Measurements from ENCODE around the gene C2orf49.

Gene C2orf49

GRCh38 chr2:105337122-105338019 is at the start of gene C2orf49:
Gene C2orf49 (plus strand): TSS chr2:105337540. CDS start chr2:105337588, 48 bp downstream.
- peak; percentile 94 for DNase-seq (ENCODE audit: low read depth, low spot score)

DNA sequence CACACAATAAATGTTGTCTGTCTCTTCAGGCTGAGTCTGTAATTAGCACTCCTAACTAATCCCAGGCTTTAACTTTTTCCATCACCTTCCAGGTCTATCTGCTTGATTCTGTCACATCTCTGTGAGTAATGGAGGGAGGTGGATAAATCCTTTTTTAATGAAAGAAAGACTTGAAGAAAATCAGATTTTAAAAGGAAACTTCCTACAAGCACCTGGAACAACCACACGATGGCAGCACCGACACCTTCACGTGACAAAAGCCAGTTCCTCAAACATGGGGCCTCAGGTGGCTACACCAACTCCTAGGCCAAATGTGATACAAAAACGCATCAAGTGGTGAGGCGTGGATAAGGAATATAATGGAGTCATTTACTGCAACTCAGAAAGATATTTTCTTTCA is 49.6 kb upstream of the C2orf49 start:
- peak; percentile 47 for DNase-seq (ENCODE audit: low read depth, low spot score)

- no peak for DNase-seq (ENCODE audit: low read depth, low spot score)
These were observed 49.2 kb upstream of the C2orf49 start for GRCh38 chr2:105288133-105288532.

DNA sequence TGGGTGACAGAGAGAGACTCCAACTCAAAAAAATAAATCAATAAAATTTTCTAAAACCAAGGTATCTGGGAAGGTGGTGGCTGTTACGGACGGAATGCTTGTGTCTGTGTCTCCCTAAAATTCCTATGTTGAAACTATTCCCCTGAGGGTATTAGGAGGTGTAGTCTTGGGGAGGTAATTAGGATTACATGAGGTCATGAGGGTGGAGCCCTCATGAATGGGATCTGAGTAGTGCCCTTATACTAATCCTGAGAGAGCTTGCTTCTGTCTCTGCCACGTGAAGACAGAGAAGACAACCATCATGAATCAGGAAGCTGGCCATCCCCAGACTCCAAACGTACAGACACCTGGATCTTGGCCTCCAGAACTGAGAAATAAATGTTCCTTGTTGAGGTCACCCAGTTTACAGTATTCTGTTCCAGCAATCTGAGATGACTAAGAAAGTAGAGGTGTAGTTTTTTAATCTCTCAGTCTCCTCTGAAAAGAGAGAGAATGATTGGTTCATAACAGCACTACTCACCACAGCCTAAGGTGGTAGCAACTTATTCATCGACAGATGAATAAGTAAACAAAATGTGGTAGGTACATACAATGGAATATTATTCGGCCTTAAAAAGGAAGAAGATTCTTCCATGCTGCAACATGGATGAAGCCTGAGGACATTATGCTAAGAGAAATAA is 46.2 kb upstream of the C2orf49 start:
- DNase-seq (ENCODE audit: low read depth, low spot score), result no peak

DNA sequence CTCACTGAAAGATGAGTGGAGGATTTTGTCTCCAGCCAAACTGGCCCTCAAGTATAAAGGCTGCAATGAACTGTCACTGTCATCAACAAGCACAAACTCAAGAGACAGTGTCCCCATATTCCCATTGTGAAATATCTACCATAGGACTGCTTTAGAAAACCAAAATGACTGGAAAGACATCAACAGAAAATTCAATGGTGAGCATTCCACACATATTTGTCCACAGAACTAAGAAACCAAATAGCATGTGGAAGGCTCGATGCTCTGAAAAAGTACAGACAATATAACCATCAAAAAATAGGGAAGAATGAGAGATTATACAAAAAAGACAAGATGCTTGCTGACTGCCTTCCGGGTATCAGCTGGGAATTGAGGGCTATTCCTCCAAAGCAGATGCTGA is 45.4 kb upstream of the C2orf49 start:
- no peak for DNase-seq (ENCODE audit: low read depth, low spot score)

GRCh38 chr2:105294046-105294445 is 43.3 kb upstream of the C2orf49 start:
- peak; percentile 52 for DNase-seq (ENCODE audit: low read depth, low spot score)

DNA sequence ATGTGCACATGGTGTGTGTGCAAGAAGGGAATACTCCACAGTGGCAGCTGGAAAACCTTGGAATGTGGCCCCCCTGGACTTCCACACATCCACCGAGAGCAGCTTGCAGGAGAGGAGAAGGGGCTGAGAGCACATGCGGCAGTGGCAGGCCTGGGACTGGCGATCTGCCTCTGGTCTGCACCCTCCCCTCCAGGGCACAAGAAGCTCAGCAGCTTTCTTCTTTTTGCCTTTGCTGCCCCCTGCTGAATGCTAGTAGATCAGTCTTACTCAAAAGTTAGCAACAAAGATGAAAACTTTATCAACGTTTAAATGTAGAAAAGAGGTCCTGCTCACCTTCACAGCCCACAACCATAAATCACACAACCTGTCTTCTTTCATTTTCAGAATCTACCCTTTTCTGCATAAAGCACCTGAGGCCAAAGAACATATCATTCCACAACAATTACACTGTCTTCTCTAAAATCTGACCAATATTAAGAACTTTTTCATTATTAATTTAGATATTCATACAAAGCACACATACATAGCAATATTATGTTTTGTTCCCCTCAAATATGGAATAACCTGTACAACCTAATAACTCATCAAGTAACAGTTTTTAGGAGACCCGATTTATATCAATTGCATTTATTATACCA is 42.4 kb upstream of the C2orf49 start:
- peak; percentile 82 for DNase-seq (ENCODE audit: low read depth, low spot score)

GRCh38 chr2:105296017-105296611 is 41.2 kb upstream of the C2orf49 start:
- no peak for DNase-seq (ENCODE audit: low read depth, low spot score)

GRCh38 chr2:105297216-105297615 is 40.1 kb upstream of the C2orf49 start:
- no peak for DNase-seq (ENCODE audit: low read depth, low spot score)

DNA sequence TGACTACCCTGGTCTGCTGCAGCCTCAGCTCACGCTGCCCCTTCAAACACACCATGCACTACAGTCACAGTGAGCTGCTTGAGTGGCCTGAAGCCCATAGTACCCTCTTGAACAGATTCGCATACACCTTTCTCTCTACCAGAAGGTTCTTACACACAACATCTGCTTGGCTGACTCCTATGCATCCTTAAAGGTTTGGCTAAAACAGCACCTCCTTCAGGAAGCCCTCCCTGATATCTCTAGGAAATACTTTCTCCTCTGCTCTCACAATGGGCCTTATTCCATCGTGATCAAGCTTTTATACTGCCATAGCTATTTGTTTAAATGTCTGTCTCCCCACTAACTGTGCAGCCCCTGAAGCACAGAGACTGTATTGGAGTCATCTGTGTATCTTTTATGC is 39.3 kb upstream of the C2orf49 start:
- DNase-seq (ENCODE audit: low read depth, low spot score), result no peak

- peak; percentile 44 for DNase-seq (ENCODE audit: low read depth, low spot score)
These were observed 38.0 kb upstream of the C2orf49 start for GRCh38 chr2:105299290-105299689.

- DNase-seq (ENCODE audit: low read depth, low spot score), result no peak
These were observed 35.7 kb upstream of the C2orf49 start for GRCh38 chr2:105301646-105302045.

- no peak for DNase-seq (ENCODE audit: low read depth, low spot score)
These were observed 30.2 kb upstream of the C2orf49 start for GRCh38 chr2:105307146-105307545.

DNA sequence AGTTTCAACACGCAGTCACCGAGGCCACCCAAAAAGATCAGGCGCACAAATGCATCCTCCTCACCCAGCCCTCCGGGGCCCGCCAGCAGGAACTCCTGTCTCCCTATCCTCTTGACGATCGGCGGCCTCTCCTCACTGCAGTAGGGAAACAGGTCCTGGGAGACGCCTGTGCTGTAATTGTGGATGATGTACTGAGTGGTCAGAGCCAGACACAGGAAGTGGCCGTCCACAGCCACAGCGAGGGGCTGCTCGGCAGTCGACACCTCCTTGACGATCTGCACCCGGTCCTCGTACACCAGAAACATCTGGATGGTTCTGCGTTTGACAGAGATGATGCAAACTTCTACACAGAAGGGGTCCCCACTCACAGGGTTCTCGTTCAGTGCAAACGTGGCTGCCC is 29.8 kb upstream of the C2orf49 start:
- no peak for DNase-seq (ENCODE audit: low read depth, low spot score)

- no peak for DNase-seq (ENCODE audit: low read depth, low spot score)
These were observed 29.4 kb upstream of the C2orf49 start for GRCh38 chr2:105307962-105308361.

DNA sequence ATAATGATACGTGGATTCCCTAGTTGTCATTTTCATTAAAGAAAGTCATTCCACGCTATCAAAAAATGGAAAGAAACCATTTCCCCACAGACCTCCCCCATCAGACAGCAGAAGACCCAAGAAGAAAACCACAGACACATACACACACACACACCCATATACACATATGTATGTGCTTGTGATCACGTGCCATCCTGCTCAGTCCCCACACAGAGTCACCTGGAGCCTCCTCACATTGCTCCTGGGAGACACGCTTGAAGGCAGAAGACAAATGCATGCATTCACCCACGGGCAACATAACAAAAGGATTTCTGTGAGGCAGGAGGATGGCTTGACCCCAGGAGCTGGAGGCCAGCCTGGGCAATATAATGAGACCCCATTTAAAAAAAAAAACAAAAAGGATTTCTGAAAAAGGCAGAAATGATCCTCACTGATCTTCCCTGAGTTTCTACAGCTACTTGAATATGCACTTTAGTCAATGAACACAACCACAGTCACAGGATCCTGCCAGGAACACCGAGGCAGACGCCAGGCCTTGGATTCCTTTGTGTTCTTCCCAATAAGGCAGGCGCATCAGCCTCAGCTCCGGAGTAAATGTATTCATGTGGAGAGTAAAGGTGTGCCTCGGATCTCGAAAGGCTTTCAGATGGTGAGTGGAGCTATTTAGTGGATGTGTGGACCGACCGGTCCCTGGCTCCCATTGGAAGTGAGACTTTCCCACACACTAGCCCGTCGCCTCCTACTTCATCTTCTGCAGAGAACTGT is 28.8 kb upstream of the C2orf49 start:
- DNase-seq (ENCODE audit: low read depth, low spot score), result no peak

DNA sequence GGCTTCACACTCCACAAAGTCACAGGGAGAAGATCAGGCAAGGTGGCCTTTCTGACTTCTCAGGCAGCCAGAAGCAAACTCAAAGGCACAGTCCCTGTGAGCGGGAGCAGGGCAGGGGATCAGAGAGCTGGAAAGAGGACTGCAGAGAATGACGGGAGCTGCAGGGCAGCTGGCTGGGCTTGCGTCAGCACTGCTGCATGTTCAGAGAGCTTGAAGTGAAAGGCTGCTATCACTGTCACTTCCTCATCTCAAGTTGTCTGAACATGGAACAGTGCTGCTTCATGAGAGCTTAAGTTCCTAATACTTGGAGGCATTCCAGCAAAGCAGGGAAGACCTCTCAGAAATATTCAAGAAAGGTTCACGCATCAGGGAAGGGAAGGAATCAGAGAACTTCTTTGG is 28.2 kb upstream of the C2orf49 start:
- no peak for DNase-seq (ENCODE audit: low read depth, low spot score)

DNA sequence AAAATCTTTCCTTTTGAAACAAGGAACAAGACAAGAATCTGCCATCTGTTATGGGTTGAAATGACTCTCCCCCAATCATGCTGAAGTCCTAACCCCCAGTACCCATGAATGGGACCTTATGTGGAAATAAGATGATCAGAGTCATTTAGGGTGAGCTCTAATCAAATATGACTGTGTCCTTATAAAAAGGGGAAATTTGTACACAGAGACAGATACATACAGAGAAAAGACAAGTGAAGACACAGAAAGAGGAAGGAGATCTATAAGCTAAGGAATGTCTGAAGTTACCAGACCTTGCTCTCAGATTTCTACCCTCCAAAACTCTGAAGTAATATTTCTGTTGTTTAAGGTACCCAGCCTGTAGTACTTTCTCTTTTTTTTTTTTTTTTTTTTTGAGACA is 23.5 kb upstream of the C2orf49 start:
- no peak for DNase-seq (ENCODE audit: low read depth, low spot score)

DNA sequence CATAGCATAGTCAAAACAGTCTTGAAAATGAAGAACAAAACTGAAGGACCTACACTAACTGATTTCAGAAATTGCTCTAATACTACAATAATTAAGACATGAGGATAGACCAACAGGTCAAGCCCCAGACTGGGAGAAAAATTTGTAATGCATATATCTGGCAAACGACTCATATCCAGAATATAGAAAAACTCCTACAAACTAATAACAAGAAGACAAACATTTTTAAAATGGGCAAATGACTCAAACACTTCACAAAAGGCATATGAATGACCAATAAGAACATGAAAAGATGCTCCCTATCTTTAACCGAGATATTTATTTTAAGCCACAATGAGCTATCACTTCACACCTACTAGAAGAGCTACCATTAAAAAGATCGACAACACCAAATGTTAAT is 22.0 kb upstream of the C2orf49 start:
- DNase-seq (ENCODE audit: low read depth, low spot score), result no peak

GRCh38 chr2:105317937-105318336 is 19.4 kb upstream of the C2orf49 start:
- DNase-seq (ENCODE audit: low read depth, low spot score), result no peak

DNA sequence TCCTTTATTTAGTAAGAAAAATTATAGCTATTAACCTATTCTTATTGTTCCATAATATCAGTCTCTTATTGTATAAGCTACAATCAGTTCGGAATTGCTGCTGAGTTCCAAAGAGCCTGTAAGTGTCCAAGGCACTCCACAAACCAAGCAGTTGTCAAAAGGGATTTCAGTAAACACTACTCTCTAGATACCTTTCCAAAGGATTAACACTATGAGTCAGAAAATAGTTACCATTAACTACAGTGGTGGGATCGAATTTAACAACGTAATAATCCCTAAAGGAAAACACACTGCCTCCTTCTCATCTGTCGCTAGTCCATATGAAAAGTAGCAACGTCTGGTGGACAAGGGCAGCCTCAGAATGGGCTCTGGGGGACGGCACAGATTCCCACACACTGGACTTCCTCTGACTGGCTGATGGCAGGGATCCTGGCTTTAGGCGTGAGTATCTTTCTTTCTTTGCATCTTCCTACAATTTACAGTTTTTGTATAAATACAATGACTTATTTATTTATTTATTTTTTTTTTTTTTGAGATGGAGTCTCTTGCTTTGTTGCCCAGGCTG is 16.6 kb upstream of the C2orf49 start:
- no peak for DNase-seq (ENCODE audit: low read depth, low spot score)

Measured in ELF-1 (cell line).